Peyer's patch (tissue), 4 donors: Measurements from ENCODE around the gene ERC2. TPM values are rescaled to one million over a fixed set of nuclear protein-coding genes. Genes with fewer than 3 reads are reported as not detected.

ENCODE experiments used
- DNase-seq, 3 donors: peaks; one replicate each; pipeline ENCODE4 v3.0.0-alpha.2; 2017 to 2019
- H3K27ac ChIP-seq, 4 donors: fragments of 200-600 bp; sonication (generic); one replicate each; pipeline ENCODE4 v1.5.1; 2016 to 2019
- H3K27me3 ChIP-seq, 2 donors: fragments of 200-600 bp; sonication (generic); one replicate each; pipeline ENCODE4 v1.5.1; 2019
- H3K36me3 ChIP-seq, 3 donors: fragments of 200-600 bp; sonication (generic); one replicate each; pipeline ENCODE4 v1.5.1; 2016 to 2019
- H3K4me1 ChIP-seq, 4 donors: fragments of 200-600 bp; sonication (generic); one replicate each; pipeline ENCODE4 v1.5.1; 2016 to 2019
- H3K4me3 ChIP-seq, 4 donors: fragments of 200-600 bp; sonication (generic); 1 replicate in 3 of 4; 2 replicates in 1 of 4; pipeline ENCODE4 v1.5.1; 2016 to 2019; ENCODE audit warnings: mild to moderate bottlenecking in 1 of 4
- H3K9me3 ChIP-seq, 4 donors: fragments of 200-600 bp; sonication (generic); one replicate each; pipeline ENCODE4 v1.5.1; 2016 to 2019; ENCODE audit warnings: mild to moderate bottlenecking in 1 of 4
- CTCF ChIP-seq, 6 experiments: fragments of 450-650 bp in 4 of 6; fragments of 200-600 bp in 2 of 6; sonication (generic) in 1 of 6; IDR thresholded peaks; one replicate each; pipeline ENCODE4 v1.5.1; 2017 to 2019; ENCODE audit warnings: antibody characterized with exemption in 6 of 6, mild to moderate bottlenecking in 3 of 6, moderate library complexity in 1 of 6
- POLR2A ChIP-seq, 2 donors: fragments of 450-650 bp; IDR thresholded peaks; one replicate each; pipeline ENCODE4 v1.5.1; 2017; ENCODE audit warnings: antibody characterized with exemption in 2 of 2, mild to moderate bottlenecking in 2 of 2, moderate library complexity in 2 of 2
- total RNA-seq, 4 donors: library from RNA; depleted of rRNA; stranded (reverse); fragments of >200 nt; gene quantifications; one replicate each; pipeline ENCODE4 v1.1.0, GENCODE V29; 2016

ERC2 gene
- total RNA-seq, 4 donors from 2014 or later = 0.18 to 0.83 TPM; not detected in 2

GRCh38 chr3:56205406-56205805, 262.9 kb downstream of the ERC2 start:
- Histone ChIP-seq H3K36me3 (no peaks in the 10 kb centered on the region), H3K27ac (no peak overlapping the region), H3K4me1 (no peaks in the 10 kb centered on the region), H3K27me3 (no peaks in the 10 kb centered on the region), H3K9me3 (no peaks in the 10 kb centered on the region), H3K4me3 (no peak overlapping the region)
- TF ChIP-seq POLR2A (IDR thresholded peaks at IDR 0.05) = no peak
- no peak for TF ChIP-seq CTCF (IDR thresholded peaks at IDR 0.05)
- DNase-seq = no peak

- Histone ChIP-seq H3K9me3 (no peaks in the 10 kb centered on the region), H3K4me3 (no peak overlapping the region)
- no peak for TF ChIP-seq POLR2A (IDR thresholded peaks at IDR 0.05)
Observed at GRCh38 chr3:56202997-56203396, 265.3 kb downstream of the ERC2 start.

DNA sequence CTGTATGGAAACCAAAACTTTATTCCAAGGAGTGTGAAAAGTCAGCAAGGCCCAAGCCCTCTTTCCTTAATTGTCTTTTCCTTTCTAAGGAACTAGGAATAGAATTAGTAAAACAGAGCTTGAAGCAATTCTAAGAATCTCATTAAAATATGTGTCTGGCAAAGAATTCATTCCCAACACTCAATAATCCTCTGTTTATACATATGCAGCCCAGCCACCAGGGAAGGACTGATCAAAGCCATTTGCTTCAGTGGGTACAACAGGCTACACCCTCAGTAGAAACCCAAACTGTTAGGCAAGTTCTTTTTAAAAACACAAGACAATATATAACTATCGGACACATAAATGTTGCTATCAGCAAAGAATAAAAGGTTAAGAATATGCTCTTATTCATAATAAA, 266.9 kb downstream of the ERC2 start:
- no peak overlapping the region for H3K27ac ChIP-seq
- H3K9me3 ChIP-seq = no peaks in the 10 kb centered on the region
- no peak overlapping the region for H3K4me3 ChIP-seq
- DNase-seq = no peak
- no peak for TF ChIP-seq CTCF (IDR thresholded peaks at IDR 0.05)
- no peak for TF ChIP-seq POLR2A (IDR thresholded peaks at IDR 0.05)
- H3K36me3 ChIP-seq = no peaks in the 10 kb centered on the region
- H3K4me1 ChIP-seq = no peaks in the 10 kb centered on the region
- no peaks in the 10 kb centered on the region for H3K27me3 ChIP-seq

More at GRCh38 chr3:56202997-56203396, 265.3 kb downstream of the ERC2 start:
- no peak overlapping the region for H3K27ac ChIP-seq
- no peaks in the 10 kb centered on the region for H3K36me3 ChIP-seq
- no peaks in the 10 kb centered on the region for H3K27me3 ChIP-seq
- no peaks in the 10 kb centered on the region for H3K4me1 ChIP-seq
- no peak for DNase-seq

GRCh38 chr3:56200251-56200650, 268.0 kb downstream of the ERC2 start:
- Histone ChIP-seq H3K4me3 (no peak overlapping the region), H3K9me3 (no peaks in the 10 kb centered on the region), H3K27me3 (no peaks in the 10 kb centered on the region), H3K27ac (no peak overlapping the region), H3K36me3 (no peaks in the 10 kb centered on the region), H3K4me1 (no peaks in the 10 kb centered on the region)
- TF ChIP-seq POLR2A (IDR thresholded peaks at IDR 0.05) (no peak), CTCF (IDR thresholded peaks at IDR 0.05) (no peak)
- no peak for DNase-seq

DNA sequence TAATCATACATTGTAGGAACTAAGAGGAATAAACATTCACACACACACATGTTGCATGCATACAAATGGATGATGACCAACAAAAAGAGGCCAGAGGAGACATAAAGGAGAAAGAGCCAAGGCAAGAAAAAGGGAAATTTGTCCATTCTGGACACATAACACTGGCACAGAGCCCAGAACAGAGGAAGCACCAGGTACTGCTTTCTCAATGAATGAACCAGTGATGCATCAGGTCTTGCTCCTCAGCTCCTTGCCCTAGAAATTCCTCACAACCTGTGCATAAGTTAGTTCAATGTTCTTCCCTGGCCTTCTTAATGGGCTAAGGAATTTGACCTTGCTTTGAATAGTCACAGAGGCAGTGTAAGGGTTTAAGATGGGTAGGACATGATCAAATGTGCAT, 270.3 kb downstream of the ERC2 start:
- Histone ChIP-seq H3K4me3 (no peak overlapping the region), H3K9me3 (no peaks in the 10 kb centered on the region), H3K27me3 (no peaks in the 10 kb centered on the region), H3K4me1 (no peaks in the 10 kb centered on the region), H3K36me3 (no peaks in the 10 kb centered on the region), H3K27ac (no peak overlapping the region)
- TF ChIP-seq POLR2A (IDR thresholded peaks at IDR 0.05) (no peak), CTCF (IDR thresholded peaks at IDR 0.05) (no peak)
- no peak for DNase-seq

DNA sequence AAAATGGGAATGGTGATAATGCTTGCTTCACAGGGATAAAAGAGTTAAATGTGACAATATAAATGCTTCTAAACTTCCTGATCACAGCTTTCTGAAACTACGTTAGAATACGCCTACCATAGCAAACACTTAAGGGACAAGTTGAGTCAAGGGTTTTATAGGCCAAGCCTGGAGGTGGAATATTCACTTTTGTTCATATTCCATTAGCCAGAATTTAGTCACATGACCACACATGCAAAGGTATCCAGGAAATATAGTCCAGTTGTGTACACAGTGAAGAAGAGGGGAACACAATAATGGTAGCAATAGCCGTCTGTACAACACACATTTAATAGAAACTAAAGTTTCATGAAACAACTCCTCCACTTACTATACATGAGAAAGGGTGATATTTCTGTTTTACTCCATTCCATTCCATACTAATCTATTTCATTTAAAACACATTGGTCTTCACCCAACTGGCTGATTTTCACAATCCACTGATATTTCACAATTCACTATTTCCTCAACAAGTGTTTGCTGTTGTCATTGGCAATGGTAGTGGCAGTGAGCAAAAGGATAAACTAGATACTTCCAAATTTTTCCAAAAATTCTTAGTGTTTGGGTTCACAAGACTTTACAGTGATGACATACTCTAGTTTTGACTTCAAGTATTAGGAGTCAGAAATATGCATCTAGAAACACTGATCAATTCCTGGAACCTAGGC, 270.9 kb downstream of the ERC2 start:
- DNase-seq = no peak

GRCh38 chr3:56196700-56197099, 271.6 kb downstream of the ERC2 start:
- Histone ChIP-seq H3K4me1 (no peaks in the 10 kb centered on the region), H3K9me3 (no peaks in the 10 kb centered on the region), H3K36me3 (no peaks in the 10 kb centered on the region), H3K4me3 (no peak overlapping the region), H3K27ac (no peak overlapping the region), H3K27me3 (no peaks in the 10 kb centered on the region)
- TF ChIP-seq POLR2A (IDR thresholded peaks at IDR 0.05) (no peak), CTCF (IDR thresholded peaks at IDR 0.05) (no peak)
- no peak for DNase-seq

More for the DNA sequence above, 270.9 kb downstream of the ERC2 start:
- Histone ChIP-seq H3K9me3 (no peaks in the 10 kb centered on the region), H3K36me3 (no peaks in the 10 kb centered on the region), H3K27me3 (no peaks in the 10 kb centered on the region), H3K4me1 (no peaks in the 10 kb centered on the region), H3K4me3 (no peak overlapping the region), H3K27ac (no peak overlapping the region)
- TF ChIP-seq POLR2A (IDR thresholded peaks at IDR 0.05) = no peak
